Rectal smooth muscle tissue (tissue), 1 donor: ENCODE results near the gene TMEM260.
"Not testable (repeated sequence)": the region's sequence is repeated elsewhere in the genome, so short reads cannot be mapped to it uniquely, and the experiment has no call there.

ENCODE experiments used
- H3K27ac ChIP-seq: one replicate; pipeline ENCODE4 v1.7.0; 2013; ENCODE audit warnings: low read depth, low read length, inconsistent platforms
- H3K27me3 ChIP-seq: one replicate; pipeline ENCODE4 v1.7.0; 2013; ENCODE audit warnings: low read length; ENCODE audit not compliant: control insufficient read depth, insufficient read depth
- H3K36me3 ChIP-seq: one replicate; pipeline ENCODE4 v1.7.0; 2013; ENCODE audit warnings: low read length; ENCODE audit not compliant: control insufficient read depth, insufficient read depth
- H3K4me1 ChIP-seq: one replicate; pipeline ENCODE4 v1.7.0; 2013; ENCODE audit warnings: low read length; ENCODE audit not compliant: control insufficient read depth, insufficient read depth
- H3K4me3 ChIP-seq: one replicate; pipeline ENCODE4 v1.7.0; 2013; ENCODE audit warnings: low read length
- H3K9ac ChIP-seq: one replicate; pipeline ENCODE4 v1.7.0; 2013; ENCODE audit warnings: low read length

Gene TMEM260

DNA sequence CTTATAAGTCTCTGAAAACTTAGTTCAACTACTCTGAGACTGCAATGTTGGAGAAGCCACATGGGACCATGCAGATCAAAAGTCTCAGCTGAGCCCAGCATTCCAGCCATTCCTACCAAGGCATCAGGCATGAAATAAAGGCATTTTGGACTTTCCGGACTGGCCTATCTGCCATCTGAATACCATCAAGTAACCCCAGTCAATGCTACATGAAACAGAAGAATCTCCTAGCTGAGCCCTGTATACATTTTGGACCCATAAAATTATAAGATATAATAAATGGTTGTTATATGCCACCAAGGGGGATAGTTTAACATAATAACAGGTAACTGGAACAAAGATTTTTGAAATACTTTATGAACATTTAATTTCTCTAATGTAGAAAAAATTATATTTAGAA lies 9.3 kb upstream of the TMEM260 start:
- H3K27me3 ChIP-seq = no peaks in the 10 kb centered on the region
- no peaks in the 10 kb centered on the region for H3K36me3 ChIP-seq
- no peak overlapping the region for H3K4me3 ChIP-seq
- H3K9ac ChIP-seq = no peak overlapping the region
- H3K27ac ChIP-seq = no peak overlapping the region
- no peaks in the 10 kb centered on the region for H3K4me1 ChIP-seq

DNA sequence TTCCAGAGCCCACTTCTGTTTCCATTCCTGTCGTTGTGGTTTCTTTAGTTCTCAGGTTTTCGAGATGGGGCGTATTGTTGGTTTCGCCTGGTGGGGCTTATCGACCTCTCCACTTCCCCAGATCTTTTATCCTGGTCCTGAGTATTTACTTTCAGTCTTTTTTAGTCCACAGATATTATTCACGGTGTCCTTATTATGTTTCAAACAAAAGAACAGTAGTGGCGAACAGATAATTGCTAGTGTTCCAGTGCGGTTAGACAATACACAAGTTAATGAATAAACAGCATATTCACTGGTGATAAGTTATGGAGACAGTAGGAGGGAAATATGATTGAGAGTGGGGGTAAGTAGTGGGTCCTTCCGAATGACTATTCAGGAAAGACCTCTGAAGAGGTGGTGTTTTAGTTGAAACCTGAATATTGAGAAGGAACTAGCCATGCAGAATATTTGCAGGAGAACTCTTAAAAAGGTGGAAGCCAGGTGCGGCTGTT lies 668 bp downstream of the TMEM260 start:
- peaks cover 7% of the 10 kb centered on the region for H3K4me1 ChIP-seq
- H3K9ac ChIP-seq = peak overlapping the region; percentile 85
- peak overlapping the region; percentile 97 for H3K4me3 ChIP-seq
- no peak overlapping the region for H3K27ac ChIP-seq
- no peaks in the 10 kb centered on the region for H3K27me3 ChIP-seq
- no peaks in the 10 kb centered on the region for H3K36me3 ChIP-seq

GRCh38 chr14:56581041-56581727 lies 1.6 kb downstream of the TMEM260 start:
- Histone ChIP-seq H3K4me3 (peak overlapping the region; percentile 97), H3K4me1 (peaks cover 7% of the 10 kb centered on the region)

DNA sequence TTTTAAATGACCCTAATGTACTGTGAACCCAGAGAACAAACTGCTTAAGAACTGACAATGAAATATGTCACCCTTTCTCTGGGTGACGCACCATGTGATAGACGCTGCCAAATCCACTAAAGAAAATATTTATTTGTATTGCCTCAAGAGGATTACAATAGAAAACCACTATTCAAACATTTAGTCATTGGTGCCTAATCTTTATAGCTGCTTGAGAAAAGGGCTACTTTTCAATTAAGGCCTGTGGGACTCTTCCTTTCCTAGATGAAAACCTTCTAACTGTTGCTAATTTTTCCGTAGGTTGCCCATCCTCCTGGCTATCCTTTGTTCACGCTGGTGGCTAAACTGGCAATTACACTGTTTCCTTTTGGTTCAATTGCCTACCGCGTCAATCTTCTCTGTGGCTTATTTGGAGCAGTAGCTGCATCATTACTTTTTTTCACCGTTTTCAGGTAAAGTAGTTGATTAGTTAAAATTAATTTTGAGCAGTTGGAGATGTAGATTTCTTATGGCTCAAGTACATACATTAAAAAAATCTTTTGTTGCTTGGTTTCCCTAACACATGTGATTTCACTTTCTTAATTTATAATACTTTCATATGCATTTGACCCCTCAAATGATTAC lies 6.0 kb downstream of the TMEM260 start:
- no peak overlapping the region for H3K4me3 ChIP-seq
- H3K27me3 ChIP-seq = no peaks in the 10 kb centered on the region
- H3K27ac ChIP-seq = no peak overlapping the region
- H3K4me1 ChIP-seq = peaks cover 6% of the 10 kb centered on the region
- no peak overlapping the region for H3K9ac ChIP-seq
- peaks cover 6% of the 10 kb centered on the region for H3K36me3 ChIP-seq

More at GRCh38 chr14:56581041-56581727, 1.6 kb downstream of the TMEM260 start:
- H3K9ac ChIP-seq = no peak overlapping the region
- H3K27ac ChIP-seq = no peak overlapping the region
- H3K27me3 ChIP-seq = no peaks in the 10 kb centered on the region
- H3K36me3 ChIP-seq = peaks cover 3% of the 10 kb centered on the region

GRCh38 chr14:56587701-56588100 lies 8.1 kb downstream of the TMEM260 start:
- no peak overlapping the region for H3K27ac ChIP-seq

GRCh38 chr14:56590535-56590960 lies 10.9 kb downstream of the TMEM260 start:
- Histone ChIP-seq H3K27me3 (no peaks in the 10 kb centered on the region), H3K4me3 (no peak overlapping the region), H3K36me3 (peaks cover 6% of the 10 kb centered on the region), H3K27ac (no peak overlapping the region), H3K9ac (no peak overlapping the region), H3K4me1 (no peaks in the 10 kb centered on the region)

More at GRCh38 chr14:56587701-56588100, 8.1 kb downstream of the TMEM260 start:
- H3K4me3 ChIP-seq = no peak overlapping the region
- no peaks in the 10 kb centered on the region for H3K4me1 ChIP-seq
- H3K36me3 ChIP-seq = peaks cover 6% of the 10 kb centered on the region
- no peak overlapping the region for H3K9ac ChIP-seq
- H3K27me3 ChIP-seq = no peaks in the 10 kb centered on the region

GRCh38 chr14:56592746-56593544 lies 13.3 kb downstream of the TMEM260 start:
- Histone ChIP-seq H3K4me1 (no peaks in the 10 kb centered on the region), H3K4me3 (no peak overlapping the region), H3K27ac (no peak overlapping the region), H3K27me3 (no peaks in the 10 kb centered on the region), H3K9ac (no peak overlapping the region), H3K36me3 (peaks cover 3% of the 10 kb centered on the region)

GRCh38 chr14:56594428-56594827 lies 14.8 kb downstream of the TMEM260 start:
- Histone ChIP-seq H3K36me3 (peaks cover 8% of the 10 kb centered on the region), H3K27ac (no peak overlapping the region), H3K4me1 (no peaks in the 10 kb centered on the region)

DNA sequence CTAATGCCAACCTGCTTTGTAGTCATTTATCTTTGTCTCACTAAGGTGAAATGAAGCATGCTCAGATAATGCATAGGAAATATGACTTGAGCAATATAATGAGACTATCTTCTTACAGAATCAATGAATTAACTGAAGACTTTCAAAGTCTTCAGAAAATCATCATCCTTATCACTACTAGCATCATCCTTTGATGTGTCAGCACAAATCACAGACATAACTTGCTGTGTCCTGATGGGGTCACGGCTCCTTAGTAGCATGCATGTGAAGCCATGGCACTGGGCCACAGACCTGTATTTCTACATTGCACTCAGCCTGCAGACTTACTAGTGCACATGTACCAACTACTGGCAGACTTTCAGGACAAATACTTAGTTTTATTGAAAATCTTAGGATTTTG lies 18.9 kb downstream of the TMEM260 start:
- Histone ChIP-seq H3K27me3 (no peaks in the 10 kb centered on the region), H3K4me3 (no peak overlapping the region), H3K4me1 (no peaks in the 10 kb centered on the region), H3K36me3 (peaks cover 5% of the 10 kb centered on the region), H3K9ac (no peak overlapping the region), H3K27ac (no peak overlapping the region)

More at GRCh38 chr14:56594428-56594827, 14.8 kb downstream of the TMEM260 start:
- H3K27me3 ChIP-seq = no peaks in the 10 kb centered on the region
- H3K4me3 ChIP-seq = no peak overlapping the region
- no peak overlapping the region for H3K9ac ChIP-seq

GRCh38 chr14:56603648-56604047 lies 24.1 kb downstream of the TMEM260 start:
- Histone ChIP-seq H3K27ac (no peak overlapping the region), H3K36me3 (no peaks in the 10 kb centered on the region), H3K4me3 (no peak overlapping the region), H3K4me1 (no peaks in the 10 kb centered on the region), H3K9ac (no peak overlapping the region), H3K27me3 (no peaks in the 10 kb centered on the region)

GRCh38 chr14:56608689-56609088 lies 29.1 kb downstream of the TMEM260 start:
- Histone ChIP-seq H3K27me3 (no peaks in the 10 kb centered on the region), H3K27ac (no peak overlapping the region), H3K4me1 (no peaks in the 10 kb centered on the region), H3K36me3 (no peaks in the 10 kb centered on the region), H3K9ac (no peak overlapping the region), H3K4me3 (no peak overlapping the region)

- H3K9ac ChIP-seq, H3K36me3 ChIP-seq, H3K4me1 ChIP-seq, H3K27me3 ChIP-seq, H3K4me3 ChIP-seq, H3K27ac ChIP-seq: not testable (repeated sequence)
Observed at GRCh38 chr14:56611663-56612062, 32.1 kb downstream of the TMEM260 start.
